ENCODE measurements around the gene PIP5K1B.

DNA sequence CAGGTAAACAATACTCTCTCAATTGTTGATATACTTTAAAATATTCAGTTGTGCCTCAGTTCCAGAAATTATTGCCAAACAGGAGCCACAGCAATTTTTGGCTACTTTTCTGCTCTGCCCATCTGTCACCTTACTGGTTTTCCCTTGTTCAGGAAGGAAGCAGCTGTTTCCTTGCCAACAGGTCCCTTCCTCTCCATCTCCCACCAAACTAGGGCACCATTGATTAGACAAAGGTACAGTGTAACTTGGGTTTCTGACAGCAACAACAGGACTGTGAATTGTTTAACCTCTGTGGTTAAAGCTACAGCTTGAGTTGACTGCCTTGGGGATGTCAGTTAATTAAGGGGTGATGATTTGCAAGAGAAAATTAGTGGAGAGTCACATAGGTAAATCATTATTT is 76.9 kb downstream of the PIP5K1B start:
- TF ChIP-seq, protein P1, sequence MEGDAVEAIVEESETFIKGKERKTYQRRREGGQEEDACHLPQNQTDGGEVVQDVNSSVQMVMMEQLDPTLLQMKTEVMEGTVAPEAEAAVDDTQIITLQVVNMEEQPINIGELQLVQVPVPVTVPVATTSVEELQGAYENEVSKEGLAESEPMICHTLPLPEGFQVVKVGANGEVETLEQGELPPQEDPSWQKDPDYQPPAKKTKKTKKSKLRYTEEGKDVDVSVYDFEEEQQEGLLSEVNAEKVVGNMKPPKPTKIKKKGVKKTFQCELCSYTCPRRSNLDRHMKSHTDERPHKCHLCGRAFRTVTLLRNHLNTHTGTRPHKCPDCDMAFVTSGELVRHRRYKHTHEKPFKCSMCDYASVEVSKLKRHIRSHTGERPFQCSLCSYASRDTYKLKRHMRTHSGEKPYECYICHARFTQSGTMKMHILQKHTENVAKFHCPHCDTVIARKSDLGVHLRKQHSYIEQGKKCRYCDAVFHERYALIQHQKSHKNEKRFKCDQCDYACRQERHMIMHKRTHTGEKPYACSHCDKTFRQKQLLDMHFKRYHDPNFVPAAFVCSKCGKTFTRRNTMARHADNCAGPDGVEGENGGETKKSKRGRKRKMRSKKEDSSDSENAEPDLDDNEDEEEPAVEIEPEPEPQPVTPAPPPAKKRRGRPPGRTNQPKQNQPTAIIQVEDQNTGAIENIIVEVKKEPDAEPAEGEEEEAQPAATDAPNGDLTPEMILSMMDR (conservative IDR thresholded peaks at IDR 0.05; ENCODE audit: low read length), result no peak
- no peak for TF ChIP-seq EZH2phosphoT487 (IDR thresholded peaks at IDR 0.05; ENCODE audit: borderline replicate concordance)

Measured in Loucy (cell line).